Naive thymus-derived CD4-positive, alpha-beta T cell (primary cell): Measurements from ENCODE around the gene SMO. TPM values are rescaled to one million over a fixed set of nuclear protein-coding genes. Genes with fewer than 3 reads are reported as not detected.

Experiments used
- ATAC-seq: fragments of 150-1000 bp; cut with Tn5 transposase; 2 replicates; pipeline ENCODE4 v1.10.0; 2021; ENCODE audit warnings: mild to moderate bottlenecking, moderate library complexity
- CTCF ChIA-PET: fragments of 350-600 bp; sonication (Branson Sonifier 250); formaldehyde crosslinking; loops from one replicate; lab custom pipeline; 2021; ENCODE audit warnings: antibody characterized with exemption; lab: Charles Lee
- POLR2A ChIA-PET: fragments of 350-600 bp; sonication (Branson Sonifier 250); formaldehyde crosslinking; loops from one replicate; lab custom pipeline; 2021; ENCODE audit warnings: antibody characterized with exemption, inconsistent platforms; lab: Charles Lee
- DNase-seq, 9 donors: peaks; one replicate each; pipeline versions ENCODE4 v3.0.0 to v3.0.0-alpha.2; 2020 to 2022; ENCODE audit warnings: mixed read lengths in 1 of 9
- H3K27ac ChIP-seq: one replicate; pipeline ENCODE4 v1.7.0; 2013; ENCODE audit warnings: mild to moderate bottlenecking, low read depth, low read length, moderate library complexity
- H3K27me3 ChIP-seq, 2 donors: one replicate each; pipeline ENCODE4 v1.7.0; 2013; ENCODE audit warnings: low read length in 2 of 2, mild to moderate bottlenecking in 2 of 2, moderate library complexity in 2 of 2; ENCODE audit not compliant: control insufficient read depth in 2 of 2, insufficient read depth in 2 of 2
- H3K36me3 ChIP-seq, 3 experiments: 1 replicate in 2 of 3; 2 replicates in 1 of 3; pipeline ENCODE4 v1.7.0; 2013; ENCODE audit warnings: low read length in 3 of 3, mild to moderate bottlenecking in 3 of 3, moderate library complexity in 1 of 3; ENCODE audit not compliant: insufficient read depth in 3 of 3, control insufficient read depth in 2 of 3
- H3K4me1 ChIP-seq, 2 donors: one replicate each; pipeline ENCODE4 v1.7.0; 2013; ENCODE audit warnings: low read length in 2 of 2, mild to moderate bottlenecking in 2 of 2, moderate library complexity in 1 of 2; ENCODE audit not compliant: control insufficient read depth in 2 of 2, insufficient read depth in 2 of 2
- H3K4me3 ChIP-seq: 2 replicates; pipeline ENCODE4 v1.7.0; 2013; ENCODE audit warnings: mild to moderate bottlenecking, low read length
- H3K9me3 ChIP-seq, 3 experiments: 1 replicate in 2 of 3; 2 replicates in 1 of 3; pipeline ENCODE4 v1.7.0; 2013; ENCODE audit warnings: low read length in 3 of 3; ENCODE audit not compliant: control insufficient read depth in 2 of 3
- H3K27ac Mint-ChIP-seq, 9 donors: one replicate each; pipeline ENCODE4 v1.8.0; 2020 to 2022; ENCODE audit warnings: mixed read lengths in 9 of 9, mild to moderate bottlenecking in 8 of 9, moderate library complexity in 5 of 9, inconsistent platforms in 2 of 9
- H3K27me3 Mint-ChIP-seq, 5 donors: one replicate each; pipeline ENCODE4 v1.8.0; 2021 to 2022; ENCODE audit warnings: mixed read lengths in 5 of 5, mild to moderate bottlenecking in 1 of 5
- H3K36me3 Mint-ChIP-seq, 5 donors: one replicate each; pipeline ENCODE4 v1.8.0; 2020 to 2022; ENCODE audit warnings: mixed read lengths in 5 of 5, mild to moderate bottlenecking in 3 of 5, inconsistent platforms in 1 of 5
- H3K4me1 Mint-ChIP-seq, 7 donors: one replicate each; pipeline ENCODE4 v1.8.0; 2020 to 2022; ENCODE audit warnings: mixed read lengths in 7 of 7, mild to moderate bottlenecking in 3 of 7, inconsistent platforms in 1 of 7
- H3K4me3 Mint-ChIP-seq, 10 donors: one replicate each; pipeline ENCODE4 v1.8.0; 2020 to 2022; ENCODE audit warnings: mild to moderate bottlenecking in 10 of 10, mixed read lengths in 10 of 10, moderate library complexity in 6 of 10, inconsistent platforms in 2 of 10
- H3K9me3 Mint-ChIP-seq, 11 donors: one replicate each; pipeline ENCODE4 v1.8.0; 2020 to 2022; ENCODE audit warnings: mixed read lengths in 11 of 11, mild to moderate bottlenecking in 4 of 11, inconsistent platforms in 1 of 11, moderate library complexity in 1 of 11
- intact Hi-C, 2 donors: fragments of 100-400 bp; cut with micrococcal nuclease; formaldehyde crosslinking; loops; one replicate each; pipeline ENCODE4 v1.15.1; 2023
- polyA plus RNA-seq, 2 donors: library from polyadenylated mRNA; unstranded; fragments of 300-500 nt; fragmentation: Illumina TruSeq; gene quantifications; one replicate each; pipeline ENCODE4 v1.2.3, GENCODE V29; 2021
- total RNA-seq, 6 experiments: library from RNA in 5 of 6; stranded (reverse) in 5 of 6; gene quantifications; 1 replicate in 5 of 6; 2 replicates in 1 of 6; pipeline ENCODE4 v1.2.3 and lab custom pipeline; 2021 to 2026

The SMO gene
- total and polyA plus RNA-seq, 7 experiments from 2014 or later = 0.11 to 0.22 TPM; not detected in 5

DNA sequence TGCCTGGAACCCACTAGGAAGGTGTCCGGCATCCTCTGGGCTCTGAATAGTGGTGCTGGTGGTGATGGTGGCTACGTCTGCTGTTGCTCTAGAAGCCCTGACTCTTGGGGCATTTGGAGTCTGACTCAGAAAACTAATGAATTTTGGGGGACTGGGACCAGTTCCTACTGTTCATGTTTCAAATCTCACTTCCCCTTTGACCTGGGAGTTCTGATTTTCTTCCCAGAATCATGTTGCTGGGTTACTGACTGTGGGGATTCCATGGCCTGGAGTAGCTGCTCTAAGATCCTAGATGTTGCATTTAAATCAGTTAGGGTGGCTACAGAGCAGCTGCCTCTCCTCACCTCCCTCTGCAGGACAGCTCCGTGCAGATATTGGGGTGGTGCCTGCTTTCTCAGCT is 40.7 kb upstream of the SMO start:
- peaks cover 4 to 10% of the 10 kb centered on the region in 2 donors for H3K4me1 ChIP-seq
- intact Hi-C loops = no loop called here

DNA sequence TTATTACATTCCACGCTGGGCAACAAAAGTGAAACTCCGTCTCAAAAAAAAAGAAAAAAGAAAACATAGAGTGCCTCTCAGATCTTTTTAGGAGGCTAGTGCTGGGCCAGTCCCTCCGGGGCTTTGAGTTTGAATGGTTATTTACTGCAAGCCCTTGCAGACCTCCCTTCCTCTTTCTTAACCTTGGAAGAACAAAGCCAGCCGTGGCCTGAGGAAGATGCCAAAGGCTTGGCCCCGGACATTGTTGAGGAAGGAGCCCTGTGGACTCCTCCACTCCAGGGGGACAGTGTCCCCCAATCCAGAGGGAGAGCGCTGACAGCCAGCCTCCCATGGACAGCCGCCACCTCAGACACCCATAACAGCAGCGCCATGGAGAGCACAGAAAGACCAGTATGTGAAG is 38.9 kb upstream of the SMO start:
- H3K4me3 ChIP-seq = no peak overlapping the region

More for the DNA sequence above, 40.7 kb upstream of the SMO start:
- ChIA-PET CTCF (interaction anchor here (1.1 kb wide), 1 partner anchor 16 kb away, joined by 3 read pairs; no protein-coding TSS in a partner anchor), POLR2A (no interaction called here)
- Histone ChIP-seq H3K27me3 (peaks cover 0 to 5% of the 10 kb centered on the region in 2 donors), H3K27ac (no peak overlapping the region), H3K4me3 (no peak overlapping the region), H3K9me3 (no peaks in the 10 kb centered on the region), H3K36me3 (no peaks in the 10 kb centered on the region)
- DNase-seq (no peak), ATAC-seq (no peak)
- H3K4me3 Mint-ChIP-seq = peak overlapping the region in 2 of 10 donors; percentile 9 to 17
- H3K27ac Mint-ChIP-seq = no peak overlapping the region
- H3K4me1 Mint-ChIP-seq = peaks cover 12 to 36% (median 29%) of the 10 kb centered on the region in 7 donors
- peaks cover 0 to 1% (median 0%) of the 10 kb centered on the region in 11 donors for H3K9me3 Mint-ChIP-seq
- peaks cover 0 to 18% (median 0%) of the 10 kb centered on the region in 5 donors for H3K36me3 Mint-ChIP-seq
- peaks cover 0 to 57% (median 5%) of the 10 kb centered on the region in 5 donors for H3K27me3 Mint-ChIP-seq

DNA sequence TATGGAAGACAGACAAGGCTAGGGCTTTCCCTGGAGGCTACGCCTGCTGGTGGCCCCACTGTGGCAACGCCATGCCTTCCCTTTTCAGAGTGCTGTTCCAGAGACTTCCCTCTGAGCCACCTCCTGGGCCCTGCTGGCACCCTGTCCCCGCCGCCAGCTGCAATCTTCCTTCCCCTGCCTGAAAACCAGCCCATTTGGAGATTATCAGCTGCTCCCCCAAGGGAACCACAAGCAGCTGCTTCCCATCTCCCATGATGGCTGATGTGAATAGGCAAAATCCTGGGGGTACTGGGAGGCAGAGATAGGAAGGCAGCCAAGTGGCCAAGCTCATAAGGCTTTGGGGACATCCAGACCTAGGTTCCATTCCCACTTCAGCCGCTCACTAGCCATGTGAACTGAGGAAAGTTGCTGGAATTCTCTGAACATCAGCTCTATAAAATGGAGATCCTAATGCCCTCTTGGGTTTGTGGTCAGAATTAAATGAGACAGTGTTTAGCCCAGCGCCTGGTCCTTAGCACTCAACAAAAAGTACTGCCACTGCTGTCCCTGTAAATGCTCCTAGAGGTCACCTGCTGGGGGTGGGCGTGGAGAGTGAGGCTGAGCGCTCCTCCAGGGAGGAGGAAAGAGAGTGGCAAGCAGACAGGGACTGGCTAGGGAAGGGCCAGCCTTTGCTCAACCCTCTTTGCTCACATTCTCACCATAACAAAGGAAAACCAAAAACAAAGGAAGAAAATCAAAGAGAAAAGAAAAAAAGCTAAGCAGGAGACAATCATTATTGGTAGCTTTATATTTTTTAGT is 38.0 kb upstream of the SMO start:
- Mint-ChIP-seq H3K27ac (peak overlapping the region in 2 of 9 donors; percentile 17 to 27), H3K9me3 (no peaks in the 10 kb centered on the region), H3K4me1 (peaks cover 0 to 22% (median 15%) of the 10 kb centered on the region in 7 donors), H3K27me3 (peaks cover 0 to 48% (median 0%) of the 10 kb centered on the region in 5 donors), H3K36me3 (peaks cover 0 to 18% (median 0%) of the 10 kb centered on the region in 5 donors), H3K4me3 (no peak overlapping the region)
- intact Hi-C loops = no loop called here
- Histone ChIP-seq H3K9me3 (no peaks in the 10 kb centered on the region), H3K4me3 (no peak overlapping the region), H3K36me3 (no peaks in the 10 kb centered on the region), H3K27ac (no peak overlapping the region), H3K4me1 (peaks cover 0 to 1% of the 10 kb centered on the region in 2 donors), H3K27me3 (no peaks in the 10 kb centered on the region)
- ChIA-PET POLR2A (interaction anchor here (0.8 kb wide), 1 partner anchor 24 kb away, joined by 3 read pairs; no protein-coding TSS in a partner anchor), CTCF (interaction anchor here (1.2 to 1.3 kb wide), 2 partner anchors 9 to 14 kb away, joined by 4 read pairs; no protein-coding TSS in a partner anchor)
- ATAC-seq (peak; percentile 51), DNase-seq (no peak)

More for the DNA sequence above, 38.9 kb upstream of the SMO start:
- no peak for DNase-seq
- Mint-ChIP-seq H3K4me3 (no peak overlapping the region), H3K36me3 (peaks cover 0 to 18% (median 0%) of the 10 kb centered on the region in 5 donors), H3K27ac (no peak overlapping the region), H3K27me3 (peaks cover 0 to 47% (median 0%) of the 10 kb centered on the region in 5 donors), H3K9me3 (no peaks in the 10 kb centered on the region), H3K4me1 (peaks cover 0 to 27% (median 19%) of the 10 kb centered on the region in 7 donors)
- no peaks in the 10 kb centered on the region for H3K36me3 ChIP-seq
- H3K9me3 ChIP-seq = no peaks in the 10 kb centered on the region
- H3K27me3 ChIP-seq = no peaks in the 10 kb centered on the region
- POLR2A ChIA-PET = no interaction called here
- H3K4me1 ChIP-seq = peaks cover 4% of the 10 kb centered on the region in 2 donors
- H3K27ac ChIP-seq = no peak overlapping the region
- CTCF ChIA-PET = no interaction called here
- ATAC-seq = no peak
- intact Hi-C loops = no loop called here

DNA sequence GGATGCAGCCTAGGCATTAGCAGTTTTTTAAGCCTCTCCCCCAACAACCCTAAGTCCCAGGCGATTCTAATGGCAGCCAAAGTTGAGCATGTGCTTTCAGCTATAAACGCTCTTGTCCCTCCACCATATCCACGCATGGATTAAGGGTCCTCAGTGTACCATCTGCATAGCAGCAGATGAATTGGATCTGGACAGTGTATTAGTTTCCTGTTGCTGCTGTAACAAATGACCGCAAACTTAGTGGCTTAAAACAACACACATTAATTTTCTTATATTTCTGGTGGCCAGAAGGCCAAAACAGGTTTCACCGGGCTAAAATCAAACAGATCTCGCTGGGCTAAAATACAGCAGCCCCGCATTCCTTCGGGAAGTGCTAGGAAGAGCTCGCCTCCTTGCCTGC is 30.8 kb upstream of the SMO start:
- Histone ChIP-seq H3K4me3 (no peak overlapping the region), H3K27ac (no peak overlapping the region), H3K27me3 (no peaks in the 10 kb centered on the region), H3K36me3 (peaks cover 0 to 4% (median 0%) of the 10 kb centered on the region in 3 experiments), H3K9me3 (no peaks in the 10 kb centered on the region), H3K4me1 (no peaks in the 10 kb centered on the region)
- POLR2A ChIA-PET = no interaction called here
- H3K9me3 Mint-ChIP-seq = no peaks in the 10 kb centered on the region
- ATAC-seq = no peak
- H3K36me3 Mint-ChIP-seq = peaks cover 0 to 18% (median 0%) of the 10 kb centered on the region in 5 donors
- no peaks in the 10 kb centered on the region for H3K4me1 Mint-ChIP-seq
- CTCF ChIA-PET = no interaction called here
- intact Hi-C loops = no loop called here
- no peak for DNase-seq
- no peak overlapping the region for H3K4me3 Mint-ChIP-seq
- no peak overlapping the region for H3K27ac Mint-ChIP-seq
- peaks cover 0 to 25% (median 0%) of the 10 kb centered on the region in 5 donors for H3K27me3 Mint-ChIP-seq

DNA sequence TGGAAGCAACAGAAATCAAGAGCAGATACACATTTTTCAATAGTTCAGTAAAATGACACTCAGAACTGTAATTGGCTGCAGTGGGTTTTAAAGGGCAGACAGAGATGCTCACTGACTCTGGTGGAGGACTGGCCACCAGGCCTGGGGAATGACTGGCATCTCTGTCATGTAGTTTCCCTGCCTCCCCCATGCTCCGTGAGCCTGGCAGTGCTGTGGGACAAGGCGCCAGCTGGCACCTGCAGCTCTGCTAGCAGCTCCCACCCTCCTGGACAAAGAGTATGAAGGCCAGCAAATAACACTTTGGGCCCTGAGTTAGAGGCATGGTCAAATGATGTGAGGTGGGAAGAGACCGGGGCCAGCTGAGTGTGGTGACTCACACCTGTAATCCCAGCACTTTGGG is 28.9 kb upstream of the SMO start:
- ChIA-PET CTCF (interaction anchor here (1.0 to 1.5 kb wide), 2 partner anchors 9 to 13 kb away, joined by 4 read pairs; no protein-coding TSS in a partner anchor), POLR2A (no interaction called here)
- Mint-ChIP-seq H3K36me3 (peaks cover 0 to 20% (median 0%) of the 10 kb centered on the region in 5 donors), H3K4me1 (peaks cover 0 to 5% (median 0%) of the 10 kb centered on the region in 7 donors), H3K4me3 (no peak overlapping the region), H3K27me3 (peaks cover 0 to 17% (median 0%) of the 10 kb centered on the region in 5 donors), H3K27ac (no peak overlapping the region), H3K9me3 (no peaks in the 10 kb centered on the region)
- no peaks in the 10 kb centered on the region for H3K4me1 ChIP-seq
- H3K27ac ChIP-seq = no peak overlapping the region
- peaks cover 0 to 5% (median 0%) of the 10 kb centered on the region in 3 experiments for H3K36me3 ChIP-seq
- H3K27me3 ChIP-seq = no peaks in the 10 kb centered on the region
- ATAC-seq (no peak), DNase-seq (no peak)
- no peaks in the 10 kb centered on the region for H3K9me3 ChIP-seq
- intact Hi-C loops = no loop called here
- no peak overlapping the region for H3K4me3 ChIP-seq

DNA sequence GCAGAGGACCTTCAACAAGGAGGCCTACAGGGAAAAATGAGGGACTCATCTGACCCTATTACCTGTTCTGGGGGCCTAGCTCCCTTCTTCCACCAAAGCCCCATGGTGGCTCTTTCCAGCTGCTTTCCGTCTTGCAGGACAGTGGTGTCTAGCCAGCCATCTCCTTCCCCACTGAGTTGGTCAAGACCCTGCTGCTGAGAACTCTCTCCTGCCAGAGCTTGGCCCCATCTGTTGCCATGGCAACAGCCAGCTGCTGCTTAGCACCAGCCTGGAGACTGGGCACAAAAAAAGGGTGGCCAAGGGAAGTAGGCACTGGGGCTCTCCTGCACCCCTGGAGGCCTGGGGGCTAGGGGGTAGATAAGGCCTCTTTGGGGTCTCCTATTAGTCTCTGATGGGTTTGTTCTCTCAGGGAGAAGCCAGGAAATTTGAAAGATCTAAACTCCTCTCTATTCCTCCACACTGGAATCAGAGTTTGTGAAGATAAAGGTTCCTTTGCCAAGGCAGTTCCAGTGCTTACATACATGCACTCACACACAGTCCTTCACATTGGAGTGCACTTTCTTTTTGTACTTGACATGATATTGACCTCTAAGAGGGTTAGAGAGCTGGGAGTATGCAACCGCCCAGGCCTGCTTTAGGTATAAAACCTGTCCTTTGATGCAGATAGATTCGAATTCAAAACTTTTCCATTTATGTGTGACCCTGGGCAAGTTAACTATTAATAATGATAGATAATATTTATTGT is 28.1 kb upstream of the SMO start:
- ATAC-seq (no peak), DNase-seq (no peak)
- Histone ChIP-seq H3K27ac (no peak overlapping the region), H3K4me1 (no peaks in the 10 kb centered on the region), H3K9me3 (no peaks in the 10 kb centered on the region), H3K36me3 (peaks cover 0 to 5% (median 0%) of the 10 kb centered on the region in 3 experiments), H3K27me3 (no peaks in the 10 kb centered on the region), H3K4me3 (no peak overlapping the region)
- CTCF ChIA-PET = interaction anchor here (1.0 to 1.5 kb wide), 3 partner anchors 9 to 112 kb away, joined by 3 to 4 read pairs (median 4); no protein-coding TSS in a partner anchor
- POLR2A ChIA-PET = no interaction called here
- Mint-ChIP-seq H3K27ac (no peak overlapping the region), H3K4me1 (peaks cover 0 to 5% (median 0%) of the 10 kb centered on the region in 7 donors), H3K36me3 (peaks cover 0 to 25% (median 5%) of the 10 kb centered on the region in 5 donors), H3K9me3 (no peaks in the 10 kb centered on the region), H3K27me3 (peaks cover 0 to 16% (median 0%) of the 10 kb centered on the region in 5 donors), H3K4me3 (no peak overlapping the region)
- intact Hi-C loops = no loop called here
